ENCODE measurements around the gene MITF.

The MITF gene

DNA sequence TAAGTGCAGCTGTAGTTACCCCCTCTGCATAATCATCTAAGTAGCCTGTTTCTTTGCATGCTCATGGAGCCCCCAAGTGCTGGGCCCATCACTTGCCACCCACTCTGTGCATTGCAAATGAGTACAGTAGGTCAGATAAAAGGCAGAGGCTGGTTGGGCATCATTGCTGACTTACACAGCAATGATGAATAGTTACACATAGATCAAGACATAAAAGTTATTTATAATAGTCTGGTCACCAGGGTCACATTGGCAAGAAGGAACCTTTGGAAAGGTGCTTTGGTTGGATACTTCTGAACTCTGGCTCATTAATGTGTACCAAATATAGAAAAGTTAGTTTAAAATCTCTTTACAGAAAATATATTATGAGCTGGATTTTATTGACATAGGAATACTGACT, 111.6 kb downstream of the MITF start:
- H3K9me3 Mint-ChIP-seq = no peaks in the 10 kb centered on the region
- ATAC-seq (no peak), DNase-seq (ENCODE audit: low spot score in 2 of 2) (no peak)
- H3K36me3 Mint-ChIP-seq = no peaks in the 10 kb centered on the region
- no peak overlapping the region for H3K4me3 Mint-ChIP-seq
- H3K4me1 Mint-ChIP-seq = no peaks in the 10 kb centered on the region
- H3K27ac Mint-ChIP-seq = no peak overlapping the region

DNA sequence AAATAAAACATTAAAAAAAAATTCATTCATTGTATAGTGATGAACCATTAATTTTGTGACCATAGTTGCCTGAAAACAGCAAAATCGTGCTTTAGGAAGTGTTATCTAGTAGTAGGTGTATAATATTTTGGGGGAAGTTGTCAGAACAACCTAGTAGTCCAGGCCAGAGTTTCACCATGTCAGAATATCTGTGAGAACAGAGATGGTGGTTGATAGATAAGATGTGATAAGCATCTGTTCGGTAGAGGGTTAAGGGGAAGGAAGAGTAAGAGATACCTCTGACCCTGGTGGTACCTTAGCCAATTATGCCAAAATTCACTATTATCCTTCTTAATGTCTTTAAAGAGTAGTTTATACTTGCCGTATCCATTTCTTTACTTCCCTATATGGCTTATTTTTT, 113.8 kb downstream of the MITF start:
- Mint-ChIP-seq H3K4me3 (no peak overlapping the region), H3K36me3 (no peaks in the 10 kb centered on the region), H3K27ac (no peak overlapping the region), H3K4me1 (no peaks in the 10 kb centered on the region), H3K9me3 (no peaks in the 10 kb centered on the region)
- ATAC-seq (no peak), DNase-seq (ENCODE audit: low spot score in 2 of 2) (no peak)

DNA sequence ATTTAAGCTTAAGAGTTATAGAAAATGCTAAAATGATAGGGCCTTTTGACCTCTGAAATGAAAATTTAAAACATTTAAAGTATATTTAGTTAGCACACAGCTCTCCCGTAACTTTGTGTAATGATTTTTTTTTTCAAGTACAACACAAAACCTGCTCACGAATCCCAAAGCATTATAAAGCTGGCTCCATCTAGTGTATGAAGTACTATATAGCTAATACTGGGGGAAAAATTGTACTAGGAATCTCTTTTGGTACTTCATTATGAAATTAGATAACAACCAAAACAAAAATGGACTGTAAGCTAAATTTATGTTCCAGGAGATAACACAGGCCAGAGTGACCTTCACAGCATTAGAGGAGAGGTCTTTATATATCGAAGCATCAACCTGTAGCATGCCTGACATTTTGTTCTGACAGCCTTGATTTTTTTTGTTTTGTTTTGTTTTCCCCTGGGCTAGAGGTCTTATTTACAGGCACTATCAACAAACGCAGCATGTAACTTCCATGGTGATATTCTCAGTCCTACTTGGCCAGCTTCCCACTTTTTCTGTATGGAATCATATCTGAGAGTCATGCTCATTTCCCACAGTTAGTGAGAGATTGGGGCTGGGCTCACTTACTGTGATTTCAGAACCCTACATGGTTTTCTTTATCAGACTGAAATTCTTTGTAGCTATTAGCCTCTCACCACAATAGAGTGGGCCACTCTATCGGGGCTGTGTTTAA, 116.3 kb downstream of the MITF start:
- Mint-ChIP-seq H3K36me3 (no peaks in the 10 kb centered on the region), H3K27ac (no peak overlapping the region), H3K9me3 (no peaks in the 10 kb centered on the region), H3K4me3 (no peak overlapping the region), H3K4me1 (no peaks in the 10 kb centered on the region)
- DNase-seq (ENCODE audit: low spot score in 2 of 2) (no peak), ATAC-seq (no peak)

DNA sequence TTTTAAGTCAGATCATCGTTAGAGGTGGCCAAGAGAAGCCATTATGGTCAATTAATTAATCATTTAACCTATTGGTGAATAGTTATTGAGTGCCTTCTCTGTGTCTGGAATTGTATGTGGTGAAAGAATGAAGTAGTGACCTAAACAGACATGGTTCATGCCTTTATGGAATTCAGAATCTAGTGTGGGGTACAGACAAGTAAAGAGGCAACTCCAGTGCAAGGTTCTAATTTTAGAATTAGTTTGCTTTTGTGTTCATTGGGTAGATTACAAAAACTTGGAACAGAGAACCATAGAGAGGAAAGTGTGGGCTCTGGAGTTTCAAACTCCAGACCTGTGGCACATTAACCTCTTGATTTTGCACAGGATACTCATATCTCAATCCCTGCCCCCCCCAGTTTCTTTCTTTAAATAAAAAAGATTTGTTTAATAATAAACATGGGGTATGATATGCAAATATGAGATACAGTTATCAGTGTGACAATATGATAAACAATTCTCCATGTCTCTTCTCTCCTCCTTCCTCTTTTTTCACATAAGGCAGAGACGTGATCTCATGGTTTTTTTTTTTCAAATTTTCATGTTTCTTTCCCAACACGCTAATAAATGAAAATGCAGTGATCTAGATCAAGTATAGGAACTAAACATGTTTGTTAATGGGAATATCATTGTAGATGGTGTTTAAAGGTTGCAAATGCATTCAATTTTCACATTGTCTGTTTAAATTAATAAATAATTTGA, 117.9 kb downstream of the MITF start:
- DNase-seq (ENCODE audit: low spot score in 2 of 2) (no peak), ATAC-seq (no peak)
- Mint-ChIP-seq H3K4me3 (no peak overlapping the region), H3K27ac (no peak overlapping the region), H3K36me3 (no peaks in the 10 kb centered on the region), H3K4me1 (no peaks in the 10 kb centered on the region), H3K9me3 (no peaks in the 10 kb centered on the region)

DNA sequence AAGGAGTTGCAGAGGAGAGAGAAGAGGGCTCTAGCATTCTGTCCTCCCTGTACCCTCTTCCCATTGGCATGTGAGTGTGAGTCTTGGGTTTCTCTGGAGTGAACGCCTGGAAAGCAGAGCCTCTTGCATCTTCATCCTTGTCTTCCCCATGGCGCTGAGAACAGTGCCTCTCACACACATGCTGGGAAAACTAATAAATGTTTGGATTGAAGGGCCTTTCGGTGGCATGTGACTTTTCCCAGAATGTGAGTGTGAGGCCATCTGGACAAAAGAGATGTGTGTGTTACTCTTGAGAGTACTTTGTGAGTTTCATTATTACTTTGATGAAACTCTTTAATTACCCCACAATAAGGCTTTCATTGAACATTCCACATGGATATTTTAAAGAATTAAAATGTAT, 122.3 kb downstream of the MITF start:
- H3K36me3 Mint-ChIP-seq = no peaks in the 10 kb centered on the region
- ATAC-seq = no peak
- peaks cover 3% of the 10 kb centered on the region for H3K9me3 Mint-ChIP-seq
- no peak overlapping the region for H3K4me3 Mint-ChIP-seq
- H3K4me1 Mint-ChIP-seq = no peaks in the 10 kb centered on the region
- DNase-seq (ENCODE audit: low spot score in 2 of 2) = no peak
- H3K27ac Mint-ChIP-seq = no peak overlapping the region

DNA sequence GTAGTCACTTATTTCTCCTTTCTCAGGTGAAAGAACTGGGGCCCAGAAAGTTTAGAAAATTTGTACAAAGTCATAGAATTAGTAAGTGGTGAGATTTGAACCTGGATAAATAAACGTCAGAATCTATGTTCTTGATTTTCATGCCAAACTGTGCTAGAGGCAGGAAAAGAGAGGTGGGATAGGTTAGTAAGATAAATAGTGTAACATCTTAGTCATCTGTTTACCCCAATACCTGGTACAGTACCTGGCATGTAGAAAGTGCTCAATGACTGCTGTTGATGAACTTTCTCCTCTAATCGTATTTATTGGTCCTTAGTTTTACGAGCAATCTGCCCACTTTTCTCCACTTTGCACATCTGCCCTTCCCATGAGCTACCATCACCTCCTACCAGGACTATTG, 124.9 kb downstream of the MITF start:
- Mint-ChIP-seq H3K4me1 (no peaks in the 10 kb centered on the region), H3K36me3 (no peaks in the 10 kb centered on the region), H3K4me3 (no peak overlapping the region), H3K9me3 (peaks cover 3% of the 10 kb centered on the region), H3K27ac (no peak overlapping the region)
- DNase-seq (ENCODE audit: low spot score in 2 of 2) = no peak
- ATAC-seq = no peak

DNA sequence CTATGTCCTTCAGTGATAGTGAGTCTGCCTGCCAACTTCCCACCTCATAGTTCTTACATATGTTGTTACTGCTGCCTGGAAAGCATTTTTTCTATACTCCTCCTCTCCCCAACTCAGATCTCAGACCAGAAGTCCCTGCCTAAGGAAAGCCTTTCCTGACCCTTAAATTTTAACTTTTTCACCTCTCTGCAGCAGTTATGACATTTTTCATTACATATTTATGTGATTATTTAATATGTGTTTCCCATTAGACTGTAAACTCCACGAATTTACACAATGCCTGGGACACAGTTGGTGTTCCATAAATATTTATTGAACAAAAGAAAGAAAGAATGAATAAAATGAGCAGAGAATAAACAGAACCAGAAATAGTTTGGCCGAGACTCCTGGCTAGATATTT, 125.5 kb downstream of the MITF start:
- Mint-ChIP-seq H3K4me3 (no peak overlapping the region), H3K36me3 (no peaks in the 10 kb centered on the region), H3K4me1 (no peaks in the 10 kb centered on the region), H3K27ac (no peak overlapping the region), H3K9me3 (peaks cover 3% of the 10 kb centered on the region)
- no peak for DNase-seq (ENCODE audit: low spot score in 2 of 2)
- ATAC-seq = no peak

DNA sequence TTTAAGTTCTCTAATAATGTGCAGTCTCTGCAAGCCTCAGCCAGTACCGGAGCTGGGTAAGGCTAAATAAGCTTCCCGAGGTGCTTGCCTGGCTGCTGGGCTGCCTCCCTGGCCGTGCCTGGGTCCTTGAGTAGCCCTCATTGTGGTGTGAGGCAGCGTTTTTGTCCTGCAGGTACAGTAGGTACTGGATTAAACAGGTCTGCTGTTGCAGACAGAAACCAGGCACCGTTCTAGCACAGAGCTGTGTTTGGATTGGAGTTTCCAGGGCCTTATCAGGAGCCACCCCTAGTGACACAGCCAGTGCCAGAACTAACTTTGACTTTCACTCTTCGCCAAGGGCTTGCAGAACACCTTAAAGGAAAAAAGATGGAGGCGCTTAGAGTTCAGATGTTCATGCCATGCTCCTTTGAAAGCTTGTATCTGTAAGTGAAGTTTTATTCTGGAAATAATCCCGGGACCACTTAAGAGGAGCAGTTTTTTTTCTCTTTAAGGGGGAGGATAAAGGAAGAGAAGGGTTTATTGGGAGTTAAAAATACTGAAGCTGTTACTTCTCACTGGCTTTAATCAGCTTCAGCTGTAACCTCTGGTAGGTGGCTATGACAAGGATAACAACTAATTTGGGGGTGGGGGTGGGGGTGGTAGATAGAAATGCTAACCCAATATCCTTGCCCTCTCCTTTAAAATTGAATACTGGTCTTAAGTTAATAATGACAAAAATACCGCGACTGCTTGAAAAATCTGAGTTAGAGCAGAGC, 126.8 kb downstream of the MITF start:
- Mint-ChIP-seq H3K36me3 (no peaks in the 10 kb centered on the region), H3K27ac (no peak overlapping the region), H3K9me3 (peaks cover 3% of the 10 kb centered on the region), H3K4me1 (no peaks in the 10 kb centered on the region), H3K4me3 (no peak overlapping the region)
- DNase-seq (ENCODE audit: low spot score in 2 of 2) = no peak
- ATAC-seq = no peak

DNA sequence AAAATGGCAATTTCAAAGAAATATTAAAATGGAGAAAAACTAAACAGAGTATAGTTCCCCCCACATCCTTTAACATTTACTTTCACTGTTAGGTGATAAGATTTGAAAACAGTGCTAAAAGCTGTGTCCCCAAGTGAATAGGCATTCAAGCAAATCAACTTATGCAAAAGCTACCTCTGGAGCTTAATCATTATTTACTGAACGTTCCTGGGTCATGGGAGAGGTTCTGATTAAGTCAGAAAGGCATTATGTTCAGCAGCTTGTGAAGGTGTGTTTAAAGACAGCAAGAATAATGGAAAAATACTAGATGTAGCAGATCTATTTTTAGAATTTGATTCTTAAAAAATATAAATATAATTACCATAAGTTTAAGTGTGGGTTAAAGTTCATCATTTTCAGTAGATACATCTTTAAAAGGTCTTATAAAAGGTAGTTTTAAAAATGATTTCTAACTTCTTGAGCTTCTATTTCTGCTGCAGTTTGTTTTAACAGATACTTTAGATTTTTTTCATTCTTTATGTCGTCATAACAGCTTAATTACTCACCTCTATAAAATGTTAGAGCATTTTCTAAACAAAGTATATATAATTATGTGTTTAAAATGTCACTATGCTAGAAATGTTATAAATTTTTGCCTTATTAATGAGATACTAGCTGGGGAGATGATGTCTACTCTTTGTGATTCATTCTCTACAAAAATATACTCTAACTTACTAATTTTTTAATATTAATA, 127.9 kb downstream of the MITF start:
- Mint-ChIP-seq H3K4me3 (no peak overlapping the region), H3K36me3 (no peaks in the 10 kb centered on the region), H3K4me1 (no peaks in the 10 kb centered on the region), H3K27ac (no peak overlapping the region), H3K9me3 (peaks cover 3% of the 10 kb centered on the region)
- ATAC-seq (no peak), DNase-seq (ENCODE audit: low spot score in 2 of 2) (no peak)

DNA sequence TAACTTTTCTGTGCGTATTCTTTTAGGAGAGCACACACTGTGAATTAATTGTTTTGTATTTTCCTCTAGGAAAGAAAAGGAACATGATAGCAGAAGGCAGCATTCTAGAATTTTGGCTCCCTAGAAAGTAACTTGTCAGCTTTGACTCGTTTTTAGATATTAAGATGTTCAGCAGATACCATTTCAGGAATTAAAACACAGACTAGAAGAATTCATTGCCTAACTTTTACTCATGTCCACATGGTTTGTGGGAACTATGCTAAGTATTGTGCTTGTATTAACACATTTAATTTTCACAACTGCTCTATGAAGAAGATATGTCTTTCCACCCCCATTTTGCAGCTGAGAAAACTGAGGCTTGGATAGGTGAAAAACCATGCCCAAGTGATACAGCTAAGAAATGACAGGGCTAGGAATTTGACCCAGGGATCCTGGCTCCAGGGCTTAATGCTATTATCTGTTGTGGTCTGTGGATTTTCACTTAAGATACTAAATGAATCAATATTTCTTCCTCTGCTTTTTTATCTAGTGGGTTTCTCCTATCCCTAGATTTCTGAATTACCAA, 128.8 kb downstream of the MITF start:
- Mint-ChIP-seq H3K4me3 (no peak overlapping the region), H3K27ac (no peak overlapping the region), H3K36me3 (no peaks in the 10 kb centered on the region), H3K4me1 (no peaks in the 10 kb centered on the region), H3K9me3 (peaks cover 3% of the 10 kb centered on the region)
- DNase-seq (ENCODE audit: low spot score in 2 of 2) (no peak), ATAC-seq (no peak)

DNA sequence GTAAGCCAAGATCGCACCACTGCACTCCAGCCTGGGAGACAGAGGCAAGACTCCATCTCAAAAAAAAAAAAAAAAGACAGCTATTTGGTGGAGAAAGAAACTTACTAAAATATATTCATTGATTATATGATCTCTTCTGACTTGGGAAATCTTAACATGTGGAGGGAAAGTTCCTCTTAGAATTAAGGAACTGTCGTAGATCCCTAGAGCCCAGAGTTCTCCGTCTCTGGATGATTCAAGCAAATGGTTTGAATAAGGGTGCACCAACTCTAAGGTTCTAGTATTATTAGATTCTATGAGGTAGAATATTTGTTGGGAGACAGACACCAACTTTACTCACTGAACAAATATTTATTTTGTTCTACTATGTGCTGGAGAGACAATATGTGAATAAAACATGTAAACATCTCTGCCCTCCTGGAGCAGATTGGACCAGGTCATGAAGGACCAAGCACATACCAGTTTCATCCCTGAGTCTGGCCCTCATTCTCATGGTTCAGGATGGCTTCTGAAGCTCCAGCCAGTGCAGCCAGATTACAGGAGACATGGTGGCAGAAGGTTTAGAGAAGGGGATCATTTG, 129.7 kb downstream of the MITF start:
- DNase-seq (ENCODE audit: low spot score in 2 of 2) = no peak
- ATAC-seq = no peak
- no peaks in the 10 kb centered on the region for H3K4me1 Mint-ChIP-seq
- H3K36me3 Mint-ChIP-seq = no peaks in the 10 kb centered on the region
- H3K4me3 Mint-ChIP-seq = no peak overlapping the region
- H3K27ac Mint-ChIP-seq = no peak overlapping the region
- peaks cover 3% of the 10 kb centered on the region for H3K9me3 Mint-ChIP-seq

DNA sequence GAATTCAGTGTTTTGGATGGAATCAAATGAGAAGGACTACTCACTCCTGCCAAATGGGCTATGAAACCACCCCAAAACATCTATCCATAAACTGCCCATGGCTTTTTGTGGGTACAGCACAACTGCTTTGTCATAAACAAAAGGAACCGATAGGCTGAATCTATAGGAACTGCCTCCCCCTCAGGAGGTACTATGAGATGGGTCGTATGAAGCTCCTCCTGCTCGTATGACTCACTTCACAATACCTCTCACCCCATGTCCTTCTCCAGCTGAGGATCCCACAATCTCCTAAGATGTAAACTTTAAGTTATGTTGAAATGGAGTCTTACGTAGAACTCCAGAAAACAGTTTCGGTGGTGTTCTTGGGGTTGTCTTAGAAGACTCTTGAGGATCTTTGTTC, 130.4 kb downstream of the MITF start:
- DNase-seq (ENCODE audit: low spot score in 2 of 2) (no peak), ATAC-seq (no peak)
- no peak overlapping the region for H3K27ac Mint-ChIP-seq
- H3K36me3 Mint-ChIP-seq = no peaks in the 10 kb centered on the region
- H3K4me3 Mint-ChIP-seq = no peak overlapping the region
- H3K4me1 Mint-ChIP-seq = no peaks in the 10 kb centered on the region
- H3K9me3 Mint-ChIP-seq = peaks cover 2% of the 10 kb centered on the region

DNA sequence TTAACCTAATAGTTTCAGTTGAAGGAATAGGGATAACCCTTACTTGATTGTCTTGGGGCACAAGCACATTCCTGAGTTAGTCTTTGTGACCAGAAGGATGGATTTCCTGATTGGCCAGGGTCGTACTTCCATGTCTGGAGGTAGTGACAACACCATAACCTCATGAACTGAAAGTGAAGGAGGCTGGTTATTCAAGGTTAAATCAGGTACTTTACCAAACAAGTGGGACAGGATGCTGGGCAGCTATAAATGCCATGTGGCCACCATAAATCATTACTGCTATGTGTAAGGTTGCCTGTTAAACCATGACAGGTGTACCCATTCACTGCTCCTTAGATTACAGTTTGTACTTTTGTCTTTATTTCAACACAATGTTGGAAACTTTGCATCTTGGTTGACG, 132.0 kb downstream of the MITF start:
- Mint-ChIP-seq H3K27ac (no peak overlapping the region), H3K9me3 (no peaks in the 10 kb centered on the region), H3K4me3 (no peak overlapping the region), H3K36me3 (no peaks in the 10 kb centered on the region), H3K4me1 (no peaks in the 10 kb centered on the region)
- ATAC-seq (no peak), DNase-seq (ENCODE audit: low spot score in 2 of 2) (no peak)

DNA sequence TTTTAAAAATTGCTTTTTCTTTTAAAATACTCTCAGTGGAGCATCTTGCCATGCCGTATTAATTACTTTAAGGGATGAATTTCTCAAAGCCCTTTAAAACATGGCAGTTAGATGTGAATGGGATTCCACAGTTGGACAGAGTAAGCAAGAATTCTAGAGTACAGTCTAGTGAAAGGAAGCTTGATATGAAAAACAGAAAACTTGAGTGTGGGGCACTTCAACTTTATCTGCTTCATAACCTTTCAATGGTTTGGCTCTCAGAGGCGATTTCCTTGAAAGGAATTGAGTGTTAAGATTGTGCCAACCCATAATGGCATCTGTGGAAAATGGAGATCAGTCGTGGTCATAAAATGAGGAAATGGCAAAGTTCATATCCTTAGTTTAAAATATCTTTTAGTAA, 132.6 kb downstream of the MITF start:
- ATAC-seq (no peak), DNase-seq (ENCODE audit: low spot score in 2 of 2) (no peak)
- Mint-ChIP-seq H3K4me3 (no peak overlapping the region), H3K36me3 (no peaks in the 10 kb centered on the region), H3K27ac (no peak overlapping the region), H3K4me1 (no peaks in the 10 kb centered on the region), H3K9me3 (no peaks in the 10 kb centered on the region)
